ENCODE measurements around the gene KRT15.

DNA sequence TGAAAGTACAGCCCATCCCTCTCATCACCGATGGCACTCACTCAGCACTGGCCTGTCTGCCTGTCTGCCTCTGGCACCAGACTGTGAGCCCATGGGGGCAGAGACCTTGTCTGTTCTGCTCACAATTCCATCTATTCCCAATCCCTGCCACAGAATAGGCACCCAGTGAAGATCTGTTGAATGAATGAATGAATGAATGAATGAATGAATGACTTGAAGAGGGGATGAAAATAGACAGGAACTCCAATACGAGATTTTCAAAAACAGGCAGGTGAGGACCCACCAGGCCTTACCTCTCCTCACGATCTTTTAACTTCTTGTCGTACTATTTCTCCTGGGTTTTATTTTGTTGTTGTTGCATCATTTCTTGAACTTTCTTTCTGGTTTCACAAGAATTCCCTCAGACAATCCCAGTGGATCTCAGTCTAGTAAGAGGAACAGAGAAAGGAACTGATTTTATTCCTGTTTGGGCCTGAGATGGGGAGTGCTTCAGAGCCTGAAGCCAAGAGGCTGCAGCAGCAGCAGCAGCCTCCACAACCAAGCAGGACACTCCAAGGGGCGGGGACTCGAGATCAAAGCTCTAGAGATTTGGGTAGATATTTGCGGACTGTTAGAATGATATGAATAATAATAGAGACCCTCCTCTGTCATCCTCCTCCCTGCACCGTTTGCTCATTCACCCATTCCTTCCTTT is 35.4 kb upstream of the KRT15 start:
- no peak for TF ChIP-seq POLR2A (IDR thresholded peaks at IDR 0.05)
- TF ChIP-seq, protein P1, sequence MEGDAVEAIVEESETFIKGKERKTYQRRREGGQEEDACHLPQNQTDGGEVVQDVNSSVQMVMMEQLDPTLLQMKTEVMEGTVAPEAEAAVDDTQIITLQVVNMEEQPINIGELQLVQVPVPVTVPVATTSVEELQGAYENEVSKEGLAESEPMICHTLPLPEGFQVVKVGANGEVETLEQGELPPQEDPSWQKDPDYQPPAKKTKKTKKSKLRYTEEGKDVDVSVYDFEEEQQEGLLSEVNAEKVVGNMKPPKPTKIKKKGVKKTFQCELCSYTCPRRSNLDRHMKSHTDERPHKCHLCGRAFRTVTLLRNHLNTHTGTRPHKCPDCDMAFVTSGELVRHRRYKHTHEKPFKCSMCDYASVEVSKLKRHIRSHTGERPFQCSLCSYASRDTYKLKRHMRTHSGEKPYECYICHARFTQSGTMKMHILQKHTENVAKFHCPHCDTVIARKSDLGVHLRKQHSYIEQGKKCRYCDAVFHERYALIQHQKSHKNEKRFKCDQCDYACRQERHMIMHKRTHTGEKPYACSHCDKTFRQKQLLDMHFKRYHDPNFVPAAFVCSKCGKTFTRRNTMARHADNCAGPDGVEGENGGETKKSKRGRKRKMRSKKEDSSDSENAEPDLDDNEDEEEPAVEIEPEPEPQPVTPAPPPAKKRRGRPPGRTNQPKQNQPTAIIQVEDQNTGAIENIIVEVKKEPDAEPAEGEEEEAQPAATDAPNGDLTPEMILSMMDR (IDR thresholded peaks at IDR 0.05): no peak
